ENCODE data around the gene NFATC2.

The NFATC2 gene

DNA sequence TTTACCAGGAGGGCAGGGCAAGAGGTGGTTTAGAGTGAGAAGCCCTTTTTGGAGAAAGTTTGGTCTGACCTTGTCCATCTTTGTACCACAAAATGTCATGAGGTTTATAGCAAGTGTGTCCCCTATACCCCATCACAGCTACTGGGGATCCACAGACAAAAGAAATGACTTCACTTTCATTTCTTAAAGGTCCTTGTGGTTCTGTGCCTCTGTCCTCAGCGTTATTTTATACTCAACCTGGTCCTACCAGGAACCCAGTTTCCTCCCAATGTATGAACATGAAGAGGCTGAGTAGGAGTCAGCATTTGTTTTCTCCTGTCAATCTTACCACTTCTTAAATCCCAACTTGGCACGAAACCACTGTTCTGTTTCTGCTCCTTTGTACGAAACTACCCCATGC, 157.6 kb downstream of the NFATC2 start:
- in situ Hi-C loops (cut with HindIII; ENCODE audit: low sequenced_read_pairs) = no loop called here

DNA sequence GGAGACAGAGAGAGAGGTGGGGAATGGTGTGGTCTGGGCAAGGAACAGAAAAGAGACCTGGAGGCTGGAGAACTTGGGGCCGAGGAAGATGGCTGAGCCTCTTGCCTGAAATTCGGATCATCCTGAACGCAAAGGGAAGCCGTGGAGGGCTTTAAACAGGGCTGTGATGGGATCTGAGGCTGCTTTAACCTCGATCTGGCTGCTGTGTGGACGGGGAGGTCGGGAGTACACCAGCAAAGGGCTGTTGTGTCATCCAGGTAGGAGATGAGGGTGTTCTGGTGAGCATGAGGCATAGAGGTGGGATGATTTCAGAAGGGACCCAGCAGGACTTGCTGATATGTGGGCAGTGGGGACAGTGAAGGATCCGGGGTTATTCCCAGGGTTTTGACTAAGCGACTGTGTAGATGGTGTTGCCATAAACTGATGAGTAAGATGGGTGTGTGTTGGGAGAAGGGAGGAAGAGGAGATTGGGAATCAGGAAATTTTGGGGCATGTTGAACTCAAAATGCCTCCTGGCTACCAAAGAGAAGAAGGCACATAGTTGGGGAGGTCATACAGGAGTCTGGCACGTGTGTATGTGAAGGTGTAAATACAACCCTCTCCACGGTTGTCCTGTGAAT, 158.5 kb downstream of the NFATC2 start:
- in situ Hi-C loops (cut with HindIII; ENCODE audit: low sequenced_read_pairs) = no loop called here

- in situ Hi-C loops (cut with HindIII; ENCODE audit: low sequenced_read_pairs) = no loop called here
Measured at GRCh38 chr20:51382986-51383821, 159.3 kb downstream of the NFATC2 start.

GRCh38 chr20:51382111-51382985, 160.2 kb downstream of the NFATC2 start:
- in situ Hi-C loops (cut with HindIII; ENCODE audit: low sequenced_read_pairs) = no loop called here

DNA sequence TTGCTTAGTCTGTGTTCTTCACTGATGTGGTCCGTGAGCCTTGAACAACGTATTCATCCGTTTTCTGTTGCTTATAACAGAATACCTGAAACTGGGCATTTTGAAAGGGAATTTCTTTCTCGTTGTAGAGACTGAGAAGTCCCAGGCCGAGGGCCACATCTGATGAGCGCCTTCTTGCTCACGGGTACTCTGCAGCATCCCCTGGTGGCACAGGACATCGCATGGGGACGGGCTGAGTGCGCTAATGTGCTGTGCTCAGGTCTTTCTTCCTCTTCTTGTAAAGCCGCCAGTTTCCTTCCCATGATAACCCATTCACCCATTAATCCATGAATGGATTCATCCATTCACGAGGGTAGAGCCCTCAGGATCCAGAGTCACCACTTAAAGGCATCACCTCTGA, 161.0 kb downstream of the NFATC2 start:
- in situ Hi-C loops (cut with HindIII; ENCODE audit: low sequenced_read_pairs) = no loop called here

- in situ Hi-C loops (cut with HindIII; ENCODE audit: low sequenced_read_pairs) = no loop called here
Measured at GRCh38 chr20:51380401-51381385, 161.8 kb downstream of the NFATC2 start.

- in situ Hi-C loops (cut with HindIII; ENCODE audit: low sequenced_read_pairs) = no loop called here
Measured at GRCh38 chr20:51379601-51380341, 162.7 kb downstream of the NFATC2 start.

- in situ Hi-C loops (cut with HindIII; ENCODE audit: low sequenced_read_pairs) = no loop called here
Measured at GRCh38 chr20:51378171-51378928, 164.2 kb downstream of the NFATC2 start.

DNA sequence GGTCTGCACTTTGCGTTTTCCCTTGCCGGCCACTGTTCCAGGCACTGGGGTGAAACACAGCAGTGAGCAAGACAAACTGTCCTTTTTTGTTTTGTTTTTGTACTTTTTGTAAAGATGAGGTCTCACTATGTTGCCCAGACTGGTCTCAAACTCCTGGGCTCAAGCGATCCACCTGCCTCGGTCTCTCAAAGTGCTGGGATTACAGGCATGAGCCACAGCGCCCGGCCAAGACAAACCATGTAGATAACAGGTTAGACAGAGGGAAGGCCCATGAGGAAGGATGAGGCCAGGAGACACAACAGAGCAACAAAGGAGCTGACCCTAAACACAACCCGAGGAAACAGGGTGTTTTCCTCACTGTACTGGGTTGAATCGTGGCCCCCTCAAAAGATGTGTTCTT, 165.4 kb downstream of the NFATC2 start:
- in situ Hi-C loops (cut with HindIII; ENCODE audit: low sequenced_read_pairs) = no loop called here

- in situ Hi-C loops (cut with HindIII; ENCODE audit: low sequenced_read_pairs) = no loop called here
Measured at GRCh38 chr20:51376111-51376510, 166.4 kb downstream of the NFATC2 start.

- in situ Hi-C loops (cut with HindIII; ENCODE audit: low sequenced_read_pairs) = no loop called here
Measured at GRCh38 chr20:51375561-51375960, 167.0 kb downstream of the NFATC2 start.

DNA sequence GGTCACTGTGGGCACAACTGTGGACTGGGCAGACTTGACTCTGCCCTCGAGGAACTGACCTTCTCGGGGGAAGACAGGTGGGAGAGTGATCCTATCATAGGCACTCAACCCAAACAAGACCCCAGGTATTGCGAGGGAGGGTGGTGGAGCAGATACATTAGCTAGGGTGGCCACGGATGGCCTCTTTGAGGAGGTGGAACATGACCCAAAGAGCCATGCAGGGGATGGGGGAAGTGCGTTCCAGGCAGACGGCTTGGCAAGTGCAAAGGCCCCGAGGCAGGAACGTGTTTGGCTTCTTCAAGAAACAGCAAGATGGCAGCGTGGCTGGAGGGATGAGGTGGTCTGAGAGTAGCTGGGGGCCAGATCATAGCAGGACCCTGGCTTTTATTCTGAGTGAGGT, 167.6 kb downstream of the NFATC2 start:
- in situ Hi-C loops (cut with HindIII; ENCODE audit: low sequenced_read_pairs) = no loop called here

DNA sequence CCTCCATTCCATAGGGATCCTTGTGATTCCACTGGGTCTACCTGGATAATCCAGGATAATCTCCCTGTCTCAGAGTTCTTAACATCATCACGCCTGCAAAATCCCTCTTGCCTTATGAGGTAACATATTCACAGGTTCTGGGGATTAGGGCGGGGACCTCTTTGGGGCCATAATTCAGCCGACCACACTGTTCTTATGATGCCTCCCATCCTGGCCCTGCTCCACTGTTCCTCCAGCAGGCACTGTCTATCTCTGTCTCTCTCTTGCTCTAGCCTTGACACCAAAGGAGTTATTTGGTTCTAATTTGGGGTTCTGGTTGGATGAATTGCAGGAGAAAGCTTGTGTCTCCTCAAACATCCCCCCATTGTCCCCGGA, 168.1 kb downstream of the NFATC2 start:
- in situ Hi-C loops (cut with HindIII; ENCODE audit: low sequenced_read_pairs) = no loop called here

- in situ Hi-C loops (cut with HindIII; ENCODE audit: low sequenced_read_pairs) = no loop called here
Measured at GRCh38 chr20:51373713-51374455, 168.6 kb downstream of the NFATC2 start.

GRCh38 chr20:51372966-51373365, 169.6 kb downstream of the NFATC2 start:
- in situ Hi-C loops (cut with HindIII; ENCODE audit: low sequenced_read_pairs) = no loop called here

- in situ Hi-C loops (cut with HindIII; ENCODE audit: low sequenced_read_pairs) = no loop called here
Measured at GRCh38 chr20:51372176-51372803, 170.2 kb downstream of the NFATC2 start.

- in situ Hi-C loops (cut with HindIII; ENCODE audit: low sequenced_read_pairs) = no loop called here
Measured at GRCh38 chr20:51371720-51372119, 170.8 kb downstream of the NFATC2 start.

DNA sequence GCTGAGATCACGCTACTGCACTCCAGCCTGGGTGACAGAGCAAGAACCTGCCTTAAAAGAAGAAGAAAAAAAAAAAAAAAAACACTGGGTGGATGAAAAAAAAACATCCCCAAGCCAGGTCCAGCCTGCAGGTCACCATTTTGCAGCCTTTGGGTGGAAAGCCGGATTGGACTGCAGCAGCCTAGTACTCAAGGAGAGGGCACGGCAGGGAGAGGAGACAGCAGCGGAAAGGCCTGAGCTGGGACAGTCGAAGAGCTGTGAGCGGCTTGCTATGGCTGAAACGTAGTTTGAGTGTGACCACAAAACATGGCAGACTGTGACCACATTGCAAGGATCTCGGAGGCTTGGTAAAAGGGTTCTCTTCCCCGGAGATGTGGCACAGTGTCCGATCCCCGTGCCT, 173.0 kb downstream of the NFATC2 start:
- in situ Hi-C loops (cut with HindIII; ENCODE audit: low sequenced_read_pairs) = no loop called here
